Fibroblast of lung (primary cell): ENCODE measurements around the gene TYSND1. TPM values are rescaled to one million over a fixed set of nuclear protein-coding genes. Genes with fewer than 3 reads are reported as not detected.

Experiments used
- DNase-seq, 2 donors: peaks; one replicate each; pipeline versions ENCODE4 v3.0.0 to v3.0.0-alpha.2; 2010; ENCODE audit warnings: low read depth in 2 of 2
- H2AFZ ChIP-seq: 2 replicates; pipeline ENCODE4 v1.5.1; 2012; ENCODE audit warnings: low read length, control low read depth, inconsistent platforms
- H3K27ac ChIP-seq: 2 replicates; pipeline ENCODE4 v1.5.1; 2011; ENCODE audit warnings: low read length, control low read depth; ENCODE audit not compliant: insufficient read depth
- H3K27me3 ChIP-seq: 2 replicates; pipeline ENCODE4 v1.5.1; 2011; ENCODE audit warnings: mild to moderate bottlenecking, low read length; ENCODE audit not compliant: control insufficient read depth, insufficient read depth
- H3K36me3 ChIP-seq: 2 replicates; pipeline ENCODE4 v1.5.1; 2011; ENCODE audit warnings: low read length; ENCODE audit not compliant: control insufficient read depth, insufficient read depth
- H3K4me1 ChIP-seq: 2 replicates; pipeline ENCODE4 v1.5.1; 2011; ENCODE audit warnings: low read length; ENCODE audit not compliant: control insufficient read depth, insufficient read depth; ENCODE audit errors: extremely low read depth
- H3K4me2 ChIP-seq: 2 replicates; pipeline ENCODE4 v1.5.1; 2011; ENCODE audit warnings: low read length, control low read depth; ENCODE audit not compliant: insufficient read depth; ENCODE audit errors: extremely low read depth
- H3K4me3 ChIP-seq, 4 experiments: fragments of 200-600 bp in 1 of 4; sonication (generic) in 1 of 4; replicated peaks in 1 of 4; 2 replicates each; pipeline ENCODE4 v1.5.1; 2011 to 2016; ENCODE audit warnings: low read length in 4 of 4, low read depth in 3 of 4, mild to moderate bottlenecking in 3 of 4, control low read depth in 2 of 4, inconsistent platforms in 1 of 4, mixed read lengths in 1 of 4; ENCODE audit not compliant: insufficient read depth in 1 of 4; ENCODE audit errors: control extremely low read depth in 1 of 4
- H3K79me2 ChIP-seq: 2 replicates; pipeline ENCODE4 v1.5.1; 2012; ENCODE audit warnings: mild to moderate bottlenecking, low read length, inconsistent platforms; ENCODE audit not compliant: control insufficient read depth, insufficient read depth
- H3K9ac ChIP-seq: 2 replicates; pipeline ENCODE4 v1.5.1; 2011; ENCODE audit warnings: mild to moderate bottlenecking, low read length, control low read depth; ENCODE audit not compliant: insufficient read depth
- H3K9me3 ChIP-seq: 2 replicates; pipeline ENCODE4 v1.5.1; 2012; ENCODE audit warnings: low read depth, low read length; ENCODE audit not compliant: control insufficient read depth, insufficient read depth
- H4K20me1 ChIP-seq: 2 replicates; pipeline ENCODE4 v1.5.1; 2011; ENCODE audit warnings: low read length; ENCODE audit not compliant: control insufficient read depth, insufficient read depth; ENCODE audit errors: extremely low read depth
- EZH2 ChIP-seq: IDR thresholded peaks from 2 replicates; pipeline ENCODE4 v1.5.1; 2012; ENCODE audit warnings: low read length, control low read depth, mild to moderate bottlenecking; ENCODE audit errors: missing control alignments
- polyA plus RNA-seq, 2 donors: library from polyadenylated mRNA; depleted of rRNA in 1 of 2; stranded (reverse) in 1 of 2; unstranded in 1 of 2; fragments of >200 nt; gene quantifications; 2 replicates each; pipeline ENCODE4 v1.2.1, GENCODE V29; 2011 to 2012; ENCODE audit warnings: missing spikeins in 1 of 2
- total RNA-seq: library from RNA; depleted of rRNA; stranded (reverse); fragments of >200 nt; gene quantifications from 2 replicates; pipeline ENCODE4 v1.2.1, GENCODE V29; 2014
- TF ChIP-seq, protein P1 (sequence below), 2 donors: IDR thresholded peaks in 1 of 2; conservative IDR thresholded peaks in 1 of 2; 1 replicate in 1 of 2; 2 replicates in 1 of 2; pipeline ENCODE4 v1.5.1; 2011 to 2012; ENCODE audit warnings: low read length in 2 of 2, control low read depth in 1 of 2, inconsistent platforms in 1 of 2, low read depth in 1 of 2, mild to moderate bottlenecking in 1 of 2

TYSND1 gene
- total and polyA plus RNA-seq, 2 donors (not counting 1 experiment from before 2014, with no cell fraction given) = 2.4 to 15.5 TPM

DNA sequence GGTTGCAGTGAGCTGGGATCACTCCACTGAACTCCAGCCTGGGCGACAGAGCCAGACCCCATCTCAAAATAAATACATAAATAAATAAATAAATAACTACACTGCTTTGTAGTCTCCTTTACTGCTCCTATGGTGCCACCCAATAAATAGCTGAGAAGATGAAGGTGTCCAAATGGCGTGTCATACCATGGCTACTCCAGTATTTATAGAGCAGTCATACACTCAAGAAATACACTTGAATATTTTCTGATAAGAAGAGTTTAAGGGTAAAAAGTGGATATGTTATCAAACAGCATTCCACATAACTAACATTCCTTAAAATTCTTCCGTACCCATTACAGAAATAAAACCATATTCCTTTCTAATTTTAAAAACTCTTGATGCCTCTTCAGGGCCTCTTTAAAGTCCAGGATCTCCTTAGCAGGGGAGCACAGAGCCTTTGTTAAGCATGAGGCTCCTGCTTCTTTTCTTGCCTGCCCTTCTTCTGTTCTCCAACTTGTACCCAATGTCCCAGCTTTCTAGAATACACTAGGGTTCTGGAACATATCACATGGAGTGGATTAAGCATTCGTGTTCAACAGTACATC, 31.7 kb upstream of the TYSND1 start:
- no peak overlapping the region for H3K4me3 ChIP-seq
- no peaks in the 10 kb centered on the region for H3K36me3 ChIP-seq
- H2AFZ ChIP-seq = no peak overlapping the region
- no peaks in the 10 kb centered on the region for H4K20me1 ChIP-seq
- H3K9ac ChIP-seq = no peak overlapping the region
- TF ChIP-seq EZH2 = no peak
- TF ChIP-seq, protein P1, sequence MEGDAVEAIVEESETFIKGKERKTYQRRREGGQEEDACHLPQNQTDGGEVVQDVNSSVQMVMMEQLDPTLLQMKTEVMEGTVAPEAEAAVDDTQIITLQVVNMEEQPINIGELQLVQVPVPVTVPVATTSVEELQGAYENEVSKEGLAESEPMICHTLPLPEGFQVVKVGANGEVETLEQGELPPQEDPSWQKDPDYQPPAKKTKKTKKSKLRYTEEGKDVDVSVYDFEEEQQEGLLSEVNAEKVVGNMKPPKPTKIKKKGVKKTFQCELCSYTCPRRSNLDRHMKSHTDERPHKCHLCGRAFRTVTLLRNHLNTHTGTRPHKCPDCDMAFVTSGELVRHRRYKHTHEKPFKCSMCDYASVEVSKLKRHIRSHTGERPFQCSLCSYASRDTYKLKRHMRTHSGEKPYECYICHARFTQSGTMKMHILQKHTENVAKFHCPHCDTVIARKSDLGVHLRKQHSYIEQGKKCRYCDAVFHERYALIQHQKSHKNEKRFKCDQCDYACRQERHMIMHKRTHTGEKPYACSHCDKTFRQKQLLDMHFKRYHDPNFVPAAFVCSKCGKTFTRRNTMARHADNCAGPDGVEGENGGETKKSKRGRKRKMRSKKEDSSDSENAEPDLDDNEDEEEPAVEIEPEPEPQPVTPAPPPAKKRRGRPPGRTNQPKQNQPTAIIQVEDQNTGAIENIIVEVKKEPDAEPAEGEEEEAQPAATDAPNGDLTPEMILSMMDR (conservative IDR thresholded peaks at IDR 0.05 in 1 of 2, IDR thresholded peaks at IDR 0.05 in 1 of 2; ENCODE audit: low read depth in 1 of 2, low read length in 2 of 2) = no peak
- no peaks in the 10 kb centered on the region for H3K79me2 ChIP-seq
- H3K27ac ChIP-seq = no peak overlapping the region
- no peaks in the 10 kb centered on the region for H3K9me3 ChIP-seq
- no peak for DNase-seq
- no peaks in the 10 kb centered on the region for H3K4me1 ChIP-seq
- peaks cover 4% of the 10 kb centered on the region for H3K27me3 ChIP-seq
- H3K4me2 ChIP-seq = no peak overlapping the region

DNA sequence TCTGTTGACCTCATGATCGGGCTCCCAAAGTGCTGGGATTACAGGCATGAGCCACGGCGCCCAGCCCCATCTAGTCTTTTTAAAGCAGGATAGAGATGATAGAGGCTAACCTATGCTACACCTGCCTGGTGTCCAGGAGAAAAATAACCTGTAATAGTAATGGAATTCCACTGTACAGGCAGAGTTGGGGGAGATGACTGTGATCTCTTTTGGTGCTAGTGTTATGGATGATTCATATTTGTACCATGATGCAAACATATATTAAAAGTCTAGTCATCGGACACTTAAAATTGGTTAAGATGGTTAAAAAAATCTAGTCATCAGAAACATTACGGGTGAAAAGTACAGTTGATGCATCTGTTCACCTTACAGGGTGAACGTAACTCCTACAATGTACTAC, 29.9 kb upstream of the TYSND1 start:
- H3K4me1 ChIP-seq = no peaks in the 10 kb centered on the region
- no peaks in the 10 kb centered on the region for H3K27me3 ChIP-seq
- no peaks in the 10 kb centered on the region for H3K36me3 ChIP-seq
- peak in 1 of 2 donors; percentile 4 for DNase-seq
- H4K20me1 ChIP-seq = no peaks in the 10 kb centered on the region
- TF ChIP-seq, protein P1 (conservative IDR thresholded peaks at IDR 0.05 in 1 of 2, IDR thresholded peaks at IDR 0.05 in 1 of 2; ENCODE audit: low read depth in 1 of 2, low read length in 2 of 2) = no peak
- TF ChIP-seq EZH2 = no peak
- no peak overlapping the region for H2AFZ ChIP-seq
- H3K4me2 ChIP-seq = no peak overlapping the region
- no peak overlapping the region for H3K27ac ChIP-seq
- H3K79me2 ChIP-seq = no peaks in the 10 kb centered on the region
- no peaks in the 10 kb centered on the region for H3K9me3 ChIP-seq
- no peak overlapping the region for H3K9ac ChIP-seq
- H3K4me3 ChIP-seq = no peak overlapping the region

DNA sequence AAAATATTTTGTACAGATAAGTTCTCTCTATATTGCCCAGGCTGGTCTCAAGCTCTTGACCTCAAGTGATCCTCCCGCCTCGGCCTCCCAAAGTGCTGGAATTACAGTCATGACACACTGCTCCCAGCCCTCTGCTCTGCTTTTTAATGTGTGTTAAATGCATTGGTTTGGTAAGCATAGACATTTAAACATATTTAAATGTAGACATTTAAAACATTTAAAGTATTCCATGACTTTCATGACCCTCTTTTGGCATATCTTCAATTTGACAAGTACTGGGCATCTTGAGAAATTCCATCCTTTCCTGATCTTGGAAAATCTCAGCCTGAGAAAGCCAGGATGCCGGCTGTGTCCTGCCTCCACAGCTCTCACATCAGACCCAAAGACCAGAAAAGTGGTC, 29.0 kb upstream of the TYSND1 start:
- Histone ChIP-seq H3K27me3 (no peaks in the 10 kb centered on the region), H4K20me1 (no peaks in the 10 kb centered on the region), H3K4me2 (no peak overlapping the region), H3K79me2 (no peaks in the 10 kb centered on the region), H3K4me1 (no peaks in the 10 kb centered on the region), H3K36me3 (no peaks in the 10 kb centered on the region), H3K9me3 (no peaks in the 10 kb centered on the region), H3K27ac (no peak overlapping the region), H3K9ac (no peak overlapping the region), H2AFZ (no peak overlapping the region), H3K4me3 (no peak overlapping the region)
- TF ChIP-seq, protein P1 (conservative IDR thresholded peaks at IDR 0.05 in 1 of 2, IDR thresholded peaks at IDR 0.05 in 1 of 2; ENCODE audit: low read depth in 1 of 2, low read length in 2 of 2) = no peak
- TF ChIP-seq EZH2 = no peak
- no peak for DNase-seq
